Sigmoid colon (tissue), 7 donors: ENCODE data around the gene KRT31. TPM values are rescaled to one million over a fixed set of nuclear protein-coding genes. Genes with fewer than 3 reads are reported as not detected.

ENCODE experiments used
- DNase-seq: peaks from one replicate; pipeline ENCODE4 v3.0.0-alpha.2; 2019
- H3K27ac ChIP-seq, 4 donors: fragments of 200-600 bp; sonication (generic); one replicate each; pipeline ENCODE4 v1.5.1; 2016 to 2019; ENCODE audit warnings: mild to moderate bottlenecking in 1 of 4
- H3K27me3 ChIP-seq, 3 donors: fragments of 200-600 bp; sonication (generic); one replicate each; pipeline ENCODE4 v1.5.1; 2019; ENCODE audit warnings: mild to moderate bottlenecking in 1 of 3
- H3K36me3 ChIP-seq, 4 donors: fragments of 200-600 bp; sonication (generic); one replicate each; pipeline ENCODE4 v1.5.1; 2016 to 2019
- H3K4me1 ChIP-seq, 4 donors: fragments of 200-600 bp; sonication (generic); one replicate each; pipeline ENCODE4 v1.5.1; 2017 to 2019
- H3K4me3 ChIP-seq, 4 donors: fragments of 200-600 bp; sonication (generic); one replicate each; pipeline ENCODE4 v1.5.1; 2017 to 2019; ENCODE audit warnings: mild to moderate bottlenecking in 2 of 4, moderate library complexity in 1 of 4
- H3K9me3 ChIP-seq, 4 donors: fragments of 200-600 bp in 3 of 4; sonication (generic) in 3 of 4; one replicate each; pipeline versions ENCODE4 v1.5.1 to v1.6.1; 2013 to 2019
- CTCF ChIP-seq, 4 experiments: fragments of 450-650 bp in 3 of 4; fragments of 200-600 bp in 1 of 4; IDR thresholded peaks; one replicate each; pipeline ENCODE4 v1.5.1; 2016 to 2019; ENCODE audit warnings: antibody characterized with exemption in 4 of 4, mild to moderate bottlenecking in 3 of 4, moderate library complexity in 2 of 4
- EP300 ChIP-seq, 4 donors: sonication (generic); formaldehyde crosslinking; IDR thresholded peaks; one replicate each; pipeline ENCODE4 v1.6.1; 2017; ENCODE audit warnings: antibody characterized with exemption in 4 of 4
- POLR2A ChIP-seq, 2 donors: fragments of 450-650 bp; IDR thresholded peaks; one replicate each; pipeline ENCODE4 v1.6.1; 2016; ENCODE audit warnings: antibody characterized with exemption in 2 of 2, mild to moderate bottlenecking in 2 of 2, moderate library complexity in 2 of 2
- POLR2AphosphoS5 ChIP-seq, 4 donors: sonication (generic); formaldehyde crosslinking; IDR thresholded peaks; one replicate each; pipeline ENCODE4 v1.6.1; 2017; ENCODE audit warnings: antibody characterized with exemption in 4 of 4
- WGBS, 2 donors: extraction: QIAGEN DNeasy Blood & Tissue Kit; methylation state at CpG; one replicate each; pipeline ENCODE4 v1.1.7; 2013; 5-methylcytosine and 5-hydroxymethylcytosine counted together
- intact Hi-C: fragments of 100-400 bp; cut with DNase I; formaldehyde crosslinking; loops from one replicate; pipeline ENCODE4 v1.15.1; 2023
- polyA plus RNA-seq, 3 donors: library from polyadenylated mRNA; stranded (reverse); fragments of 200-250 nt; gene quantifications; one replicate each; pipeline ENCODE4 v1.2.3, GENCODE V29; 2013
- total RNA-seq, 4 donors: library from RNA; depleted of rRNA; stranded (reverse); fragments of >200 nt; gene quantifications; one replicate each; pipeline ENCODE4 v1.1.0, GENCODE V29; 2016
- donor health status: healthy with polysubstance abuse.
- donor health status: Bipolar disorder and iron deficiency.
- donor health status: healthy.

The KRT31 gene
- total and polyA plus RNA-seq, 7 donors = not detected

GRCh38 chr17:41369713-41370112 is 27.7 kb downstream of the KRT31 start, which contains the start of gene KRT33B:
KRT33B (minus strand) TSS chr17:41369813; CDS start chr17:41369750, 63 bp downstream.
- Histone ChIP-seq H3K4me1 (no peaks in the 10 kb centered on the region), H3K27me3 (no peaks in the 10 kb centered on the region)

GRCh38 chr17:41369023-41369422 is 28.4 kb downstream of the KRT31 start:
- intact Hi-C loops = no loop called here
- no peaks in the 10 kb centered on the region for H3K27me3 ChIP-seq
- no peak for TF ChIP-seq CTCF (IDR thresholded peaks at IDR 0.05)
- TF ChIP-seq POLR2A (IDR thresholded peaks at IDR 0.05) = no peak
- TF ChIP-seq EP300 (IDR thresholded peaks at IDR 0.05) = no peak
- TF ChIP-seq POLR2AphosphoS5 (IDR thresholded peaks at IDR 0.05) = no peak
- WGBS, 2 donors = 91 to 92% methylated on average over 2 of the region's 2 CpGs
- no peaks in the 10 kb centered on the region for H3K36me3 ChIP-seq
- H3K4me3 ChIP-seq = no peak overlapping the region
- DNase-seq = no peak
- H3K9me3 ChIP-seq = no peaks in the 10 kb centered on the region
- H3K4me1 ChIP-seq = no peaks in the 10 kb centered on the region
- no peak overlapping the region for H3K27ac ChIP-seq

More at GRCh38 chr17:41369713-41370112, 27.7 kb downstream of the KRT31 start, which contains the start of gene KRT33B:
- H3K27ac ChIP-seq = no peak within 1 kb of the TSS
- TF ChIP-seq POLR2A (IDR thresholded peaks at IDR 0.05) = no peak
- TF ChIP-seq EP300 (IDR thresholded peaks at IDR 0.05) = no peak
- 94 to 96% methylated on average over 1 of the region's 1 CpG for WGBS, 2 donors
- no peaks in the 10 kb centered on the region for H3K36me3 ChIP-seq
- intact Hi-C loops = no loop called here
- H3K9me3 ChIP-seq = no peaks in the 10 kb centered on the region
- DNase-seq = no peak
- no peak within 1 kb of the TSS for H3K4me3 ChIP-seq

- H3K27me3 ChIP-seq = no peaks in the 10 kb centered on the region
- H3K4me1 ChIP-seq = no peaks in the 10 kb centered on the region
- no peak overlapping the region for H3K4me3 ChIP-seq
- intact Hi-C loops = no loop called here
- H3K36me3 ChIP-seq = no peaks in the 10 kb centered on the region
- no peaks in the 10 kb centered on the region for H3K9me3 ChIP-seq
- TF ChIP-seq EP300 (IDR thresholded peaks at IDR 0.05) = no peak
- TF ChIP-seq CTCF (IDR thresholded peaks at IDR 0.05) = no peak
- TF ChIP-seq POLR2AphosphoS5 (IDR thresholded peaks at IDR 0.05) = no peak
- no peak for TF ChIP-seq POLR2A (IDR thresholded peaks at IDR 0.05)
- no peak for DNase-seq
- H3K27ac ChIP-seq = no peak overlapping the region
- 81 to 85% methylated on average over 10 of the region's 10 CpGs for WGBS, 2 donors
Observed at GRCh38 chr17:41367426-41368075, 29.9 kb downstream of the KRT31 start.

GRCh38 chr17:41366070-41366469 is 31.3 kb downstream of the KRT31 start:
- intact Hi-C loops = no loop called here
- H3K9me3 ChIP-seq = no peaks in the 10 kb centered on the region

GRCh38 chr17:41363881-41364280 is 33.5 kb downstream of the KRT31 start:
- H3K4me1 ChIP-seq = no peaks in the 10 kb centered on the region
- intact Hi-C loops = no loop called here
- no peak overlapping the region for H3K4me3 ChIP-seq
- TF ChIP-seq EP300 (IDR thresholded peaks at IDR 0.05) = no peak
- TF ChIP-seq POLR2AphosphoS5 (IDR thresholded peaks at IDR 0.05) = no peak
- TF ChIP-seq POLR2A (IDR thresholded peaks at IDR 0.05) = no peak
- H3K27ac ChIP-seq = no peak overlapping the region
- no peaks in the 10 kb centered on the region for H3K27me3 ChIP-seq
- WGBS, 2 donors = 74 to 85% methylated on average over 2 of the region's 2 CpGs
- no peaks in the 10 kb centered on the region for H3K36me3 ChIP-seq
- no peak for DNase-seq
- H3K9me3 ChIP-seq = no peaks in the 10 kb centered on the region

More at GRCh38 chr17:41366070-41366469, 31.3 kb downstream of the KRT31 start:
- no peak overlapping the region for H3K4me3 ChIP-seq
- H3K36me3 ChIP-seq = no peaks in the 10 kb centered on the region
- no peak for TF ChIP-seq CTCF (IDR thresholded peaks at IDR 0.05)
- TF ChIP-seq POLR2A (IDR thresholded peaks at IDR 0.05) = no peak
- no peak for TF ChIP-seq EP300 (IDR thresholded peaks at IDR 0.05)
- TF ChIP-seq POLR2AphosphoS5 (IDR thresholded peaks at IDR 0.05) = no peak
- no peaks in the 10 kb centered on the region for H3K27me3 ChIP-seq
- H3K4me1 ChIP-seq = no peaks in the 10 kb centered on the region
- no peak overlapping the region for H3K27ac ChIP-seq
- no peak for DNase-seq
